H9 (cell line): ENCODE data around the gene FBN1. TPM values are rescaled to one million over a fixed set of nuclear protein-coding genes. Genes with fewer than 3 reads are reported as not detected.

Experiments used
- DNase-seq: peaks from one replicate; pipeline ENCODE4 v3.0.0-alpha.2; 2017
- H2AFZ ChIP-seq: one replicate; pipeline ENCODE4 v1.6.1; 2013; ENCODE audit warnings: mild to moderate bottlenecking, low read length, control low read depth, moderate library complexity
- H2AK5ac ChIP-seq: 2 replicates; pipeline ENCODE4 v1.6.1; 2013; ENCODE audit warnings: low read length, control low read depth, mixed read lengths; ENCODE audit not compliant: insufficient read length
- H2BK120ac ChIP-seq: one replicate; pipeline ENCODE4 v1.6.1; 2013; ENCODE audit warnings: low read depth, mild to moderate bottlenecking, low read length, control low read depth, inconsistent platforms; ENCODE audit not compliant: poor library complexity, severe bottlenecking
- H2BK12ac ChIP-seq: 2 replicates; pipeline ENCODE4 v1.6.1; 2013; ENCODE audit warnings: low read length, control low read depth, mixed read lengths, low read depth; ENCODE audit not compliant: insufficient read length
- H2BK15ac ChIP-seq: 2 replicates; pipeline ENCODE4 v1.6.1; 2013; ENCODE audit warnings: low read depth, low read length, control low read depth
- H2BK20ac ChIP-seq: one replicate; pipeline ENCODE4 v1.6.1; 2013; ENCODE audit warnings: low read depth, mild to moderate bottlenecking, low read length, control low read depth, inconsistent platforms; ENCODE audit not compliant: poor library complexity, severe bottlenecking
- H2BK5ac ChIP-seq: 2 replicates; pipeline ENCODE4 v1.6.1; 2013; ENCODE audit warnings: low read length, control low read depth, mixed read lengths; ENCODE audit not compliant: insufficient read length
- H3K14ac ChIP-seq: 2 replicates; pipeline ENCODE4 v1.6.1; 2013; ENCODE audit warnings: low read length, control low read depth; ENCODE audit not compliant: insufficient read depth
- H3K18ac ChIP-seq: 2 replicates; pipeline ENCODE4 v1.6.1; 2013; ENCODE audit warnings: low read depth, mild to moderate bottlenecking, mixed read lengths, low read length, control low read depth; ENCODE audit not compliant: insufficient read length
- H3K23ac ChIP-seq: 2 replicates; pipeline ENCODE4 v1.6.1; 2013; ENCODE audit warnings: low read length, control low read depth, mixed read lengths, low read depth; ENCODE audit not compliant: insufficient read length
- H3K23me2 ChIP-seq: 2 replicates; pipeline ENCODE4 v1.6.1; 2013; ENCODE audit warnings: low read depth, mild to moderate bottlenecking, mixed read lengths, low read length, control low read depth; ENCODE audit not compliant: insufficient read length, poor library complexity, severe bottlenecking
- H3K27ac ChIP-seq: 2 replicates; pipeline ENCODE4 v1.5.1; 2013; ENCODE audit warnings: low read length, control low read depth, mixed read lengths, low read depth; ENCODE audit not compliant: insufficient read length
- H3K27me3 ChIP-seq: 2 replicates; pipeline ENCODE4 v1.6.1; 2013; ENCODE audit warnings: low read length, control low read depth, inconsistent platforms; ENCODE audit not compliant: insufficient read depth
- H3K4ac ChIP-seq: 2 replicates; pipeline ENCODE4 v1.6.1; 2013; ENCODE audit warnings: low read depth, mild to moderate bottlenecking, control low read depth, inconsistent platforms, low read length, moderate library complexity
- H3K4me1 ChIP-seq: 2 replicates; pipeline ENCODE4 v1.6.1; 2013; ENCODE audit warnings: low read length, control low read depth, inconsistent platforms; ENCODE audit not compliant: insufficient read depth
- H3K4me2 ChIP-seq: 2 replicates; pipeline ENCODE4 v1.6.1; 2013; ENCODE audit warnings: low read length, control low read depth, mixed read lengths; ENCODE audit not compliant: insufficient read length, insufficient read depth
- H3K56ac ChIP-seq: 2 replicates; pipeline ENCODE4 v1.6.1; 2013; ENCODE audit warnings: low read depth, mild to moderate bottlenecking, mixed read lengths, low read length, control low read depth; ENCODE audit not compliant: insufficient read length
- H3K79me1 ChIP-seq: 2 replicates; pipeline ENCODE4 v1.6.1; 2013; ENCODE audit warnings: low read depth, mild to moderate bottlenecking, moderate library complexity, low read length, control low read depth, inconsistent platforms; ENCODE audit not compliant: insufficient read depth, poor library complexity, severe bottlenecking
- H3K79me2 ChIP-seq: 2 replicates; pipeline ENCODE4 v1.6.1; 2013; ENCODE audit warnings: low read length, control low read depth, inconsistent platforms; ENCODE audit not compliant: insufficient read depth
- H3K9ac ChIP-seq: 2 replicates; pipeline ENCODE4 v1.6.1; 2013; ENCODE audit warnings: low read length, control low read depth, mixed read lengths; ENCODE audit not compliant: insufficient read length; ENCODE audit errors: extremely low read depth
- H3K9me3 ChIP-seq: one replicate; pipeline ENCODE4 v1.6.1; 2013; ENCODE audit warnings: low read depth, low read length, inconsistent platforms; ENCODE audit not compliant: control insufficient read depth
- H3T11ph ChIP-seq: one replicate; pipeline ENCODE4 v1.6.1; 2013; ENCODE audit warnings: mild to moderate bottlenecking, low read length, control low read depth, inconsistent platforms
- H4K20me1 ChIP-seq: one replicate; pipeline ENCODE4 v1.6.1; 2013; ENCODE audit not compliant: control insufficient read depth, insufficient read length, insufficient read depth
- H4K5ac ChIP-seq: 2 replicates; pipeline ENCODE4 v1.6.1; 2013; ENCODE audit warnings: low read depth, mild to moderate bottlenecking, mixed read lengths, low read length, control low read depth; ENCODE audit not compliant: insufficient read length
- H4K8ac ChIP-seq: replicated peaks from 2 replicates; pipeline ENCODE4 v1.6.1; 2013; ENCODE audit warnings: low read length, control low read depth, mixed read lengths, low read depth; ENCODE audit not compliant: insufficient read length
- H4K91ac ChIP-seq: 2 replicates; pipeline ENCODE4 v1.6.1; 2013; ENCODE audit warnings: low read depth, mild to moderate bottlenecking, moderate library complexity, mixed read lengths, low read length, control low read depth; ENCODE audit not compliant: insufficient read length
- H3K27ac Mint-ChIP-seq, 3 experiments: 2 replicates in 2 of 3; 3 replicates in 1 of 3; pipeline ENCODE4 v1.8.0; 2020 to 2021; ENCODE audit warnings: mixed read lengths in 3 of 3, mild to moderate bottlenecking in 1 of 3, moderate library complexity in 1 of 3
- H3K27me3 Mint-ChIP-seq: 2 replicates; pipeline ENCODE4 v1.8.0; 2021; ENCODE audit warnings: low read depth, mild to moderate bottlenecking, moderate library complexity, mixed read lengths
- H3K36me3 Mint-ChIP-seq, 3 experiments: 2 replicates in 2 of 3; 3 replicates in 1 of 3; pipeline ENCODE4 v1.8.0; 2020 to 2021; ENCODE audit warnings: low read depth in 3 of 3, mixed read lengths in 3 of 3; ENCODE audit not compliant: insufficient read depth in 1 of 3
- H3K4me1 Mint-ChIP-seq, 2 experiments: 2 replicates each; pipeline ENCODE4 v1.8.0; 2020; ENCODE audit warnings: mixed read lengths in 2 of 2
- H3K4me3 Mint-ChIP-seq, 2 experiments: 2 replicates in 1 of 2; 3 replicates in 1 of 2; pipeline ENCODE4 v1.8.0; 2020 to 2021; ENCODE audit warnings: mild to moderate bottlenecking in 2 of 2, mixed read lengths in 2 of 2, moderate library complexity in 1 of 2
- H3K9me3 Mint-ChIP-seq, 2 experiments: 2 replicates in 1 of 2; 3 replicates in 1 of 2; pipeline ENCODE4 v1.8.0; 2020; ENCODE audit warnings: mild to moderate bottlenecking in 2 of 2, mixed read lengths in 2 of 2, moderate library complexity in 1 of 2
- WGBS: extraction: QIAGEN DNeasy Blood & Tissue Kit; methylation state at CpG from one replicate; pipeline ENCODE4 v1.1.7; 2013; ENCODE audit warnings: missing lambda C conversion rate, low lambda C conversion rate, mixed read lengths; ENCODE audit not compliant: insufficient read length; ENCODE audit errors: extremely low coverage; 5-methylcytosine and 5-hydroxymethylcytosine counted together
- total RNA-seq: library from RNA; stranded (reverse); gene quantifications from 2 replicates; pipeline ENCODE4 v1.2.1, GENCODE V29; 2021
- TF ChIP-seq, protein P1 (sequence below): fragments of 200-600 bp; sonication (generic); conservative IDR thresholded peaks from 3 replicates; pipeline ENCODE4 v1.8.0; 2021; ENCODE audit warnings: antibody characterized with exemption, mild to moderate bottlenecking

The FBN1 gene
- total RNA-seq, 1 experiment from 2014 or later = 3.6 TPM

DNA sequence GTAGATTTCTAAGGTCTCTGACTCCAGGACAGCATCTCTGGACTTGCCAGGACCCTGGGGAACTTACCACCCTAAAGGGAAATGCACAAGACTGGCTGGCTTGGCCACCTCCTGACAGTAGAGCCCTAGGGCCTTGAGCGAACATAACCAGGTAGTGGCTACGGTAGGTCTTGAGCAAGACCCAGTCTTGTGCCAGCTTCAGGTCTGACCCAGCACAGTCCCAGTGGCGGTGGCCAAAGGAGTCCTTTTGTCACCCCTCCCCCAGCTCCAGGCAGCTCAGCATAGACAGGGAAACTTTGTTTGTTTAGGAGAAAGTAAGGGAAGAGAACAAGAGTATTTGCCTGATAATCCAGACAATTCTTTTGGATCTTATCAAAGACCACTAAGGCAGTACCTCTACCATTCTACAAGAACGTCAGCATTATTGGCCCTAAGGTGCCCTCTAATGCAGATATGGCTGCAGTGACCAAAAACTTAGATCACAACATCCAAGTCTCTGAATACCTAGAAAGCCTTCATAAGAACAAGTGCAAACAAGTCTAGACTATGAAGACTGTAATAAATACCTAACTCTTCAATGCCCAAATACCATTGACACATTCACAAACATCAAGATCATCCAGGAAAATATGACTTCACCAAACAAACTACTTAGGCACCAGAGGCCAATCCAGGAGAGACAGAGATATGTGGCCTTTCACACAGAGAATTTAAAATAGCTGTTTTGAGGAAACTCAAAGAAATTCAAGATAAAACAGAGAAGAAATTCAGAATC, 38.7 kb upstream of the FBN1 start:
- Mint-ChIP-seq H3K36me3 (no peaks in the 10 kb centered on the region), H3K4me1 (no peaks in the 10 kb centered on the region), H3K27ac (no peak overlapping the region), H3K27me3 (no peaks in the 10 kb centered on the region), H3K9me3 (no peaks in the 10 kb centered on the region), H3K4me3 (no peak overlapping the region)
- H3K27ac ChIP-seq = no peak overlapping the region
- no peak overlapping the region for H3K14ac ChIP-seq
- no peaks in the 10 kb centered on the region for H3K4me1 ChIP-seq
- H4K8ac ChIP-seq = no peak overlapping the region
- H2AK5ac ChIP-seq = no peak overlapping the region
- TF ChIP-seq, protein P1, sequence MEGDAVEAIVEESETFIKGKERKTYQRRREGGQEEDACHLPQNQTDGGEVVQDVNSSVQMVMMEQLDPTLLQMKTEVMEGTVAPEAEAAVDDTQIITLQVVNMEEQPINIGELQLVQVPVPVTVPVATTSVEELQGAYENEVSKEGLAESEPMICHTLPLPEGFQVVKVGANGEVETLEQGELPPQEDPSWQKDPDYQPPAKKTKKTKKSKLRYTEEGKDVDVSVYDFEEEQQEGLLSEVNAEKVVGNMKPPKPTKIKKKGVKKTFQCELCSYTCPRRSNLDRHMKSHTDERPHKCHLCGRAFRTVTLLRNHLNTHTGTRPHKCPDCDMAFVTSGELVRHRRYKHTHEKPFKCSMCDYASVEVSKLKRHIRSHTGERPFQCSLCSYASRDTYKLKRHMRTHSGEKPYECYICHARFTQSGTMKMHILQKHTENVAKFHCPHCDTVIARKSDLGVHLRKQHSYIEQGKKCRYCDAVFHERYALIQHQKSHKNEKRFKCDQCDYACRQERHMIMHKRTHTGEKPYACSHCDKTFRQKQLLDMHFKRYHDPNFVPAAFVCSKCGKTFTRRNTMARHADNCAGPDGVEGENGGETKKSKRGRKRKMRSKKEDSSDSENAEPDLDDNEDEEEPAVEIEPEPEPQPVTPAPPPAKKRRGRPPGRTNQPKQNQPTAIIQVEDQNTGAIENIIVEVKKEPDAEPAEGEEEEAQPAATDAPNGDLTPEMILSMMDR = no peak
- H3T11ph ChIP-seq = no peak overlapping the region
- no peaks in the 10 kb centered on the region for H3K79me1 ChIP-seq
- H2BK12ac ChIP-seq = no peak overlapping the region
- H2BK5ac ChIP-seq = no peak overlapping the region
- H3K9ac ChIP-seq = no peak overlapping the region
- H2BK15ac ChIP-seq = no peak overlapping the region; the same call in 1 of the 2 replicates
- WGBS = no CpG with 5 or more reads among the region's 4 CpGs
- H4K5ac ChIP-seq = no peak overlapping the region
- no peak overlapping the region for H2BK20ac ChIP-seq
- no peaks in the 10 kb centered on the region for H3K23me2 ChIP-seq
- no peak overlapping the region for H4K91ac ChIP-seq
- H3K23ac ChIP-seq = no peak overlapping the region
- no peak overlapping the region for H2BK120ac ChIP-seq
- H3K18ac ChIP-seq = no peak overlapping the region
- no peaks in the 10 kb centered on the region for H4K20me1 ChIP-seq
- H2AFZ ChIP-seq = no peak overlapping the region
- H3K27me3 ChIP-seq = no peaks in the 10 kb centered on the region
- no peaks in the 10 kb centered on the region for H3K79me2 ChIP-seq
- no peak overlapping the region for H3K4me2 ChIP-seq
- no peak for DNase-seq
- H3K56ac ChIP-seq = no peak overlapping the region
- H3K4ac ChIP-seq = no peak overlapping the region
- H3K9me3 ChIP-seq = no peaks in the 10 kb centered on the region
